Nucleus accumbens (tissue), 56 donors: ENCODE measurements around the gene HYOU1.
"Not testable (repeated sequence)": the region's sequence is repeated elsewhere in the genome, so short reads cannot be mapped to it uniquely, and the experiment has no call there.

Experiments
- DNase-seq, 56 donors: peaks; one replicate each; lab custom pipeline; 2025; lab: John Stamatoyannopoulos, UW

Gene HYOU1

GRCh38 chr11:119048644-119049043 lies 8.4 kb downstream of the HYOU1 start:
- DNase-seq = no peak

GRCh38 chr11:119047205-119047604 lies 9.8 kb downstream of the HYOU1 start:
- no peak for DNase-seq

GRCh38 chr11:119046489-119046888 lies 10.5 kb downstream of the HYOU1 start:
- DNase-seq = no peak

GRCh38 chr11:119044708-119045107 lies 12.3 kb downstream of the HYOU1 start:
- no peak for DNase-seq

- no peak for DNase-seq
These were observed 14.1 kb downstream of the HYOU1 start for GRCh38 chr11:119042927-119043326.

- DNase-seq = no peak
These were observed 15.0 kb downstream of the HYOU1 start for GRCh38 chr11:119041821-119042514.

- not testable (repeated sequence) for DNase-seq
These were observed 17.5 kb downstream of the HYOU1 start for GRCh38 chr11:119039471-119039870.

- DNase-seq = no peak
These were observed 18.1 kb downstream of the HYOU1 start for GRCh38 chr11:119038884-119039283.

- DNase-seq = no peak
These were observed 22.2 kb downstream of the HYOU1 start for GRCh38 chr11:119034813-119035212.

- not testable (repeated sequence) for DNase-seq
These were observed 23.6 kb downstream of the HYOU1 start for GRCh38 chr11:119033421-119033820.

GRCh38 chr11:119031912-119032280 lies 25.1 kb downstream of the HYOU1 start:
- DNase-seq = no peak

GRCh38 chr11:119030329-119031047 lies 26.5 kb downstream of the HYOU1 start, which contains the start of gene SLC37A4:
Gene SLC37A4 (minus strand): TSS chr11:119030877.
- peak; percentile 58 to 97 (median 93) for DNase-seq

GRCh38 chr11:119030029-119030328 lies 27.0 kb downstream of the HYOU1 start:
- DNase-seq = peak in 2 of 56 donors; percentile 43 to 56

GRCh38 chr11:119029340-119030028 lies 27.5 kb downstream of the HYOU1 start:
- DNase-seq = peak in 12 of 56 donors; percentile 6 to 38 (median 13)

- DNase-seq = no peak
These were observed 28.0 kb downstream of the HYOU1 start for GRCh38 chr11:119029069-119029339.

- DNase-seq = no peak
These were observed 28.5 kb downstream of the HYOU1 start for GRCh38 chr11:119028346-119029068.

- no peak for DNase-seq
These were observed 29.3 kb downstream of the HYOU1 start for GRCh38 chr11:119027561-119028345.

- DNase-seq = no peak
These were observed 30.0 kb downstream of the HYOU1 start for GRCh38 chr11:119026970-119027369.

- DNase-seq = no peak
These were observed 30.8 kb downstream of the HYOU1 start for GRCh38 chr11:119025978-119026766.

- DNase-seq = no peak
These were observed 31.5 kb downstream of the HYOU1 start for GRCh38 chr11:119025541-119025940.
